H1 (cell line): Measurements from ENCODE around the gene TUBGCP2. TPM values are rescaled to one million over a fixed set of nuclear protein-coding genes. Genes with fewer than 3 reads are reported as not detected.

Source experiments
- GABPA ChIP-seq: IDR thresholded peaks from 2 replicates; pipeline ENCODE4 v1.6.1; 2011; ENCODE audit warnings: mild to moderate bottlenecking, low read length, moderate library complexity, borderline replicate concordance; ENCODE audit not compliant: insufficient read depth
- HDAC6 ChIP-seq: IDR thresholded peaks from one replicate; pipeline ENCODE4 v1.7.1; 2012; ENCODE audit warnings: low read depth, mild to moderate bottlenecking, inconsistent platforms, low read length, moderate library complexity
- JUND ChIP-seq: IDR thresholded peaks from 2 replicates; pipeline ENCODE4 v1.6.1; 2011; ENCODE audit warnings: mild to moderate bottlenecking, improper control_type of control experiment, low read length
- KDM5A ChIP-seq: fragments of 200-600 bp; IDR thresholded peaks from 2 replicates; pipeline ENCODE4 v1.7.1; 2012; ENCODE audit warnings: mild to moderate bottlenecking, low read length, inconsistent platforms, mixed read lengths
- NRF1 ChIP-seq: IDR thresholded peaks from 2 replicates; pipeline ENCODE4 v1.6.1; 2011; ENCODE audit warnings: mild to moderate bottlenecking, low read depth, low read length, improper control_type of control experiment
- POLR2A ChIP-seq, 2 experiments: IDR thresholded peaks; 1 replicate in 1 of 2; 2 replicates in 1 of 2; pipeline ENCODE4 v1.6.1; 2011; ENCODE audit warnings: low read depth in 2 of 2, low read length in 2 of 2, mild to moderate bottlenecking in 2 of 2; ENCODE audit errors: control extremely low read depth in 1 of 2
- SIN3A ChIP-seq, 2 experiments: IDR thresholded peaks in 1 of 2; conservative IDR thresholded peaks in 1 of 2; 2 replicates each; pipeline ENCODE4 v1.6.1; 2011 to 2012; ENCODE audit warnings: low read length in 2 of 2, improper control_type of control experiment in 1 of 2, low read depth in 1 of 2, mild to moderate bottlenecking in 1 of 2
- SP2 ChIP-seq: IDR thresholded peaks from 2 replicates; pipeline ENCODE4 v1.6.1; 2012; ENCODE audit warnings: mild to moderate bottlenecking, low read length, inconsistent platforms
- polyA plus RNA-seq, 7 experiments: library from polyadenylated mRNA; depleted of rRNA in 3 of 7; stranded (reverse) in 5 of 7; unstranded in 2 of 7; fragments of >200 nt in 5 of 7; fragments of 200-250 nt in 2 of 7; gene quantifications; 1 replicate in 5 of 7; 2 replicates in 1 of 7; 4 replicates in 1 of 7; pipeline versions ENCODE4 v1.2.1 to v1.2.3, GENCODE V29; 2011 to 2013; ENCODE audit warnings: missing spikeins in 2 of 7, mixed read lengths in 2 of 7
- total RNA-seq: library from RNA; stranded (reverse); fragmentation: NEBNext Ultra II Directional; extraction: Animal tissue kit (Norgen Biotek cat#: 25700); gene quantifications from 2 replicates; pipeline ENCODE4 v1.2.1, GENCODE V29; 2021
- TF ChIP-seq, protein P1 (sequence below): fragments of 300-600 bp; sonication (generic); IDR thresholded peaks from 2 replicates; pipeline ENCODE4 v1.7.1; 2012; ENCODE audit warnings: low read length, moderate library complexity, mild to moderate bottlenecking, inconsistent platforms; ENCODE audit not compliant: insufficient replicate concordance

The TUBGCP2 gene
- total and polyA plus RNA-seq, 2 of the 8 experiments (the other 6 are each of a cell fraction or from before 2014, with no cell fraction given) = 34.9 to 51.9 TPM

DNA sequence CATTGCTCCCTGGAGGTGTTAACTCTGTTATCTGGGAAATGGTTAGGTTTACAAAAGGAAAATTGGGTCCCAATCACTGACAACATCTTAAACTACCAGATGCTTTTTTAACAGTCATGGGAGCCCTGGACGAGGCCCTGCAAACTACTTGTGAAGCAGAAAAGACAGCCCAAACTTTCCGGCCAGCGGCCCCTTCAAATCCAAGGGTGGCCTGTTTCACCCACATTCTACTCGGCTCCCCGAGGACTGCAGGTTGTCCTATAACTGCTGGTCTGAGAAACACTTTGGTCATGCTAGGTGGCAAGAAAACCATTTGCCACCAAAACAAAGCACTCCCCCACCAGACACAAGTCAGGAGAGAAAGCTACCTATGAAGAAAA lies 2.6 kb downstream of the TUBGCP2 start (continued):
- TF ChIP-seq, protein P1, sequence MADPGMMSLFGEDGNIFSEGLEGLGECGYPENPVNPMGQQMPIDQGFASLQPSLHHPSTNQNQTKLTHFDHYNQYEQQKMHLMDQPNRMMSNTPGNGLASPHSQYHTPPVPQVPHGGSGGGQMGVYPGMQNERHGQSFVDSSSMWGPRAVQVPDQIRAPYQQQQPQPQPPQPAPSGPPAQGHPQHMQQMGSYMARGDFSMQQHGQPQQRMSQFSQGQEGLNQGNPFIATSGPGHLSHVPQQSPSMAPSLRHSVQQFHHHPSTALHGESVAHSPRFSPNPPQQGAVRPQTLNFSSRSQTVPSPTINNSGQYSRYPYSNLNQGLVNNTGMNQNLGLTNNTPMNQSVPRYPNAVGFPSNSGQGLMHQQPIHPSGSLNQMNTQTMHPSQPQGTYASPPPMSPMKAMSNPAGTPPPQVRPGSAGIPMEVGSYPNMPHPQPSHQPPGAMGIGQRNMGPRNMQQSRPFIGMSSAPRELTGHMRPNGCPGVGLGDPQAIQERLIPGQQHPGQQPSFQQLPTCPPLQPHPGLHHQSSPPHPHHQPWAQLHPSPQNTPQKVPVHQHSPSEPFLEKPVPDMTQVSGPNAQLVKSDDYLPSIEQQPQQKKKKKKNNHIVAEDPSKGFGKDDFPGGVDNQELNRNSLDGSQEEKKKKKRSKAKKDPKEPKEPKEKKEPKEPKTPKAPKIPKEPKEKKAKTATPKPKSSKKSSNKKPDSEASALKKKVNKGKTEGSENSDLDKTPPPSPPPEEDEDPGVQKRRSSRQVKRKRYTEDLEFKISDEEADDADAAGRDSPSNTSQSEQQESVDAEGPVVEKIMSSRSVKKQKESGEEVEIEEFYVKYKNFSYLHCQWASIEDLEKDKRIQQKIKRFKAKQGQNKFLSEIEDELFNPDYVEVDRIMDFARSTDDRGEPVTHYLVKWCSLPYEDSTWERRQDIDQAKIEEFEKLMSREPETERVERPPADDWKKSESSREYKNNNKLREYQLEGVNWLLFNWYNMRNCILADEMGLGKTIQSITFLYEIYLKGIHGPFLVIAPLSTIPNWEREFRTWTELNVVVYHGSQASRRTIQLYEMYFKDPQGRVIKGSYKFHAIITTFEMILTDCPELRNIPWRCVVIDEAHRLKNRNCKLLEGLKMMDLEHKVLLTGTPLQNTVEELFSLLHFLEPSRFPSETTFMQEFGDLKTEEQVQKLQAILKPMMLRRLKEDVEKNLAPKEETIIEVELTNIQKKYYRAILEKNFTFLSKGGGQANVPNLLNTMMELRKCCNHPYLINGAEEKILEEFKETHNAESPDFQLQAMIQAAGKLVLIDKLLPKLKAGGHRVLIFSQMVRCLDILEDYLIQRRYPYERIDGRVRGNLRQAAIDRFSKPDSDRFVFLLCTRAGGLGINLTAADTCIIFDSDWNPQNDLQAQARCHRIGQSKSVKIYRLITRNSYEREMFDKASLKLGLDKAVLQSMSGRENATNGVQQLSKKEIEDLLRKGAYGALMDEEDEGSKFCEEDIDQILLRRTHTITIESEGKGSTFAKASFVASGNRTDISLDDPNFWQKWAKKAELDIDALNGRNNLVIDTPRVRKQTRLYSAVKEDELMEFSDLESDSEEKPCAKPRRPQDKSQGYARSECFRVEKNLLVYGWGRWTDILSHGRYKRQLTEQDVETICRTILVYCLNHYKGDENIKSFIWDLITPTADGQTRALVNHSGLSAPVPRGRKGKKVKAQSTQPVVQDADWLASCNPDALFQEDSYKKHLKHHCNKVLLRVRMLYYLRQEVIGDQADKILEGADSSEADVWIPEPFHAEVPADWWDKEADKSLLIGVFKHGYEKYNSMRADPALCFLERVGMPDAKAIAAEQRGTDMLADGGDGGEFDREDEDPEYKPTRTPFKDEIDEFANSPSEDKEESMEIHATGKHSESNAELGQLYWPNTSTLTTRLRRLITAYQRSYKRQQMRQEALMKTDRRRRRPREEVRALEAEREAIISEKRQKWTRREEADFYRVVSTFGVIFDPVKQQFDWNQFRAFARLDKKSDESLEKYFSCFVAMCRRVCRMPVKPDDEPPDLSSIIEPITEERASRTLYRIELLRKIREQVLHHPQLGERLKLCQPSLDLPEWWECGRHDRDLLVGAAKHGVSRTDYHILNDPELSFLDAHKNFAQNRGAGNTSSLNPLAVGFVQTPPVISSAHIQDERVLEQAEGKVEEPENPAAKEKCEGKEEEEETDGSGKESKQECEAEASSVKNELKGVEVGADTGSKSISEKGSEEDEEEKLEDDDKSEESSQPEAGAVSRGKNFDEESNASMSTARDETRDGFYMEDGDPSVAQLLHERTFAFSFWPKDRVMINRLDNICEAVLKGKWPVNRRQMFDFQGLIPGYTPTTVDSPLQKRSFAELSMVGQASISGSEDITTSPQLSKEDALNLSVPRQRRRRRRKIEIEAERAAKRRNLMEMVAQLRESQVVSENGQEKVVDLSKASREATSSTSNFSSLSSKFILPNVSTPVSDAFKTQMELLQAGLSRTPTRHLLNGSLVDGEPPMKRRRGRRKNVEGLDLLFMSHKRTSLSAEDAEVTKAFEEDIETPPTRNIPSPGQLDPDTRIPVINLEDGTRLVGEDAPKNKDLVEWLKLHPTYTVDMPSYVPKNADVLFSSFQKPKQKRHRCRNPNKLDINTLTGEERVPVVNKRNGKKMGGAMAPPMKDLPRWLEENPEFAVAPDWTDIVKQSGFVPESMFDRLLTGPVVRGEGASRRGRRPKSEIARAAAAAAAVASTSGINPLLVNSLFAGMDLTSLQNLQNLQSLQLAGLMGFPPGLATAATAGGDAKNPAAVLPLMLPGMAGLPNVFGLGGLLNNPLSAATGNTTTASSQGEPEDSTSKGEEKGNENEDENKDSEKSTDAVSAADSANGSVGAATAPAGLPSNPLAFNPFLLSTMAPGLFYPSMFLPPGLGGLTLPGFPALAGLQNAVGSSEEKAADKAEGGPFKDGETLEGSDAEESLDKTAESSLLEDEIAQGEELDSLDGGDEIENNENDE = no peak
- TF ChIP-seq JUND (no peak), SIN3A (conservative IDR thresholded peaks at IDR 0.05 in 1 of 2, IDR thresholded peaks at IDR 0.05 in 1 of 2; ENCODE audit: low read depth in 1 of 2, low read length in 2 of 2) (no peak), HDAC6 (no peak), KDM5A (no peak), GABPA (no peak), SP2 (no peak), NRF1 (no peak), POLR2A (IDR thresholded peaks at IDR 0.05; ENCODE audit: control extremely low read depth in 1 of 2, low read depth in 2 of 2, low read length in 2 of 2) (no peak)
